NCI-H345 (cell line): ENCODE data around the gene SLC35F3.
"Not testable (repeated sequence)": the region's sequence is repeated elsewhere in the genome, so short reads cannot be mapped to it uniquely, and the experiment has no call there.

Source experiments
- DNase-seq: peaks from one replicate; lab custom pipeline; 2025; lab: John Stamatoyannopoulos, UW

Gene SLC35F3

DNA sequence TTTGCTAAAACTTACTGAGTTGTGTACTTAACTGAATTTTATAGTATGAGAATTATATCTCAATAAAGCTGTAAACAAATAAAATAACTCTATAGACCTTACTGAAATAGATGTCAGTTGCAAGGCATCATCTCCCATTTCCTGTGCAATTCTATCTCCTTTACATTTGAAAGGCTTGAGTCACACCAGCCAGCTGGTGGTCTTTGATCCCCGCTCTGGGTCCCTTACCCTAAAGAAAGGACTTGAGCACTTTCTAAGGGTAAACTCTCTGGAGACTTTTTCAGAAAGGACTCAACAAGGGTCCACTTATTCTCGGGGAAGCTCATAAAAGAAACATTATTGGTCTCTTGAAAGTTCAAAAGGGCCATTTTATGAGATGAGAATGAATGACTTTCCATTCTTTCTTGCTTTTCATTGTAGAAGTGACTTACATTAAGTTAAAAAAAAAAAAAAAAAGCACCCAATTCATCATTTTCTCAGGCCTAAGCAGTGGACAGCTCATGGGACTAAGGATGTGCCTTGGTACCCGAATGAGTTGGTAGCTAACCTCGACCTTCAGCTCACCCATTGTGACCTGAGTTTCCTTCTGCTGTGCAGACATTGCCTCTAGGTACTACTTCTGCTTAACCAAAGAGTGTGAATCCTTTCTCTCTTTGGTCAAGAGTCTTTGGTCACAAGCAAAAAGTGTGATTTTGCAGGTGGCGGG is 321.8 kb downstream of the SLC35F3 start:
- DNase-seq = no peak

DNA sequence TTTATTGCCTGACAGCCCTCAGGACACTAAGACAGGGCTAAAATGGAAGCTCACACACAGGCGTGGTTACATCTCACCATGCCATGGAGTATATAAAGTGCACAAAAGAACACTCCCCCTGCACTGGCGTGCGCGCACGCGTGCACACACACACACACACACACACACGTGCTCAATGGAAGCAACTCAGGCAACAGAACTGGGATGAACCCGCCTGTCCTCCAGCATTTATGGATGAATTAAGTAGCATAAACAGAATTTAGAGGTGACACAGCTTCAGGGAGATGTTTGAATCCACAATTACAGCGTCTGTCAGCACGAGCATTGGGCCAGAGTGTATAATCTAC is 322.3 kb downstream of the SLC35F3 start:
- no peak for DNase-seq

DNA sequence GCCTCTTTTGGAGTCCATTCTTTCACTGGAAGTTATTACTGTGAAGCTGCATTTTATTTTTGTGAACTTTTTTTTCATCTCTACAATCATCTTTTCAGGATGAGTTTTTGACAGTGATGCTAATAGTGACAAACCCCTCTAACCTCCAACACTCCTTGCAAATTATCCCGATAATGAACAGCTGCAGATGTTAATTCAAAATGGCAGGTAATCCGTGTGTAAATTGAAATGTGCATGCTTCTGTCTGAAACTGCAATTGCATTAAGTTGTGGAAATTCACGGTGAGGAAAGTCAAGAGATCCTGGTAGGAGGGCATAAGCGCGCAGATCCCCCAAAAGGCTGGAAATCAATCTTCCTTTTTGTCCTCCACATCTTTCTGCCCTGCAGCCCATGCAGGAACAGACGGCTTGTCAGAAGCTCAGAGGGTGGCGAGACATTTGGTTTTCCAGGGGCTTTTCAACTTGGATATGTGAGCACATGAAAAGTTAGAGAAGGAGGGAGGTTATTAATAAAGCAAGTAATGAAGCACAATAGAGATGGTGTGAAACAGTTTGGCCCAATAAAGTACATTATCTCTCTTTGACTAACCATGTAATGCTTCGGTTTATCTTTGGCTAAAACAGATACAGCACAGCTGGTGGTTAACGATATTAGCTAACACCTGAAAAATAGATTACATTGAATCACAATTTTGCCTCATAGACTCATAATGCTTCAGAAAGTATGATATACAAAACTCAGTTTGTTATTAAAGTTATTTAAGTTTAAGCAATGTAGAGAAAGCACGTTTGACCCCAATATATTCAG is 325.3 kb downstream of the SLC35F3 start:
- no peak for DNase-seq

DNA sequence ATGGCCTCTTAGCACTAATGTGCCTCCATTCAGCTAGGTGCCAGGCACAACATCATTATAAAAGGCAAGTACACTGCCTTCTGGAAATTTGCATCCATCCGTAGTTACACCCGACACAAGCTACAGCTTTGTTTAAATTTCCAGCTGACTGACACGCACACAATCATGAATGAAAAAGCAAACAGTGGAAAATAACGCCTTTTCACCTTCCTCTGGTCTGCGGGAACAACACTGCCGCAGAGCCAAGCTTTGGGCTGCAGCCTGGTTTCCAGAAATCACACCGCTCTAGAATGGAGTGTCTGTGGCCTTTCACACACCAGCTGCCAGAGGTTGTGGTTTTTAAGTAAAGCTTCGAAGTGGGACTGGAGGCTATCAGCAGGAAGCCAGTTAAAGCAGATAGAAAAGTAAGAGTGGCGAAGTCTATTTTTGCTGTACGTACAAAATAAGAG is 326.0 kb downstream of the SLC35F3 start:
- DNase-seq = peak; percentile 93

DNA sequence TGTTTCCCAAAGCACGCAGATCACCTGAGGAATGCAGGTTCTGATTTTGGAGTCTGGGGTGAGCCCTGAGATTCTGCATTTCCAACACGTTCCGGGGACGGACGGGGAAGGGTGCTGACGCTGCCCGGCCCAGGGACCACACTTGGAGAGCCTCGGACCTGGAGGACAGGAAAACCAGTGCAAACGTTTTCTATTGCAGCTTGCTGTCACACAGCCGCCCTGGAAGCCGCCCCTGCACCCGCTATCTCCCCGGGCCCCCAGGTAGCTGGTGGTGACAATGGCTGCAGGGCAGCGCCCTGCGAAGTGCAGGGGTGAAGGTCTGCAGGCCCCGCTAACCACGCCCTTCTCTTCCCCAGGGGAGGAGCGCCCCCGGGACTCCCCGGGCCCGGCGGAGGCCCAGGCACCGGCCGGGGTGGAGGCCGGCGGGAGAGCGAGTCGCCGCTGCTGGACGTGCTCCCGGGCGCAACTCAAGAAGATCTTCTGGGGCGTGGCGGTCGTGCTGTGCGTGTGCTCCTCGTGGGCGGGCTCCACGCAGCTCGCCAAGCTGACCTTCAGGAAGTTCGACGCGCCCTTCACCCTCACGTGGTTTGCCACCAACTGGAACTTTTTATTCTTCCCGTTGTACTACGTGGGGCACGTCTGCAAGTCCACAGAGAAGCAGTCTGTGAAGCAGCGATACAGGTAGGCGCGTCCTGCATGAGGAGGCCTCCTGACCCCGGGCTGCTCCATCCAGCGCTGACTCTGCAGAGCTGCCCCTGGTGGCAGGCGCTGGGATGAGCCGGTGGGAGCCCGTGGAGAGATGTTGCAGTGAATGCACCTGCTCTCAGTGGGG is 326.8 kb downstream of the SLC35F3 start:
- DNase-seq = no peak

DNA sequence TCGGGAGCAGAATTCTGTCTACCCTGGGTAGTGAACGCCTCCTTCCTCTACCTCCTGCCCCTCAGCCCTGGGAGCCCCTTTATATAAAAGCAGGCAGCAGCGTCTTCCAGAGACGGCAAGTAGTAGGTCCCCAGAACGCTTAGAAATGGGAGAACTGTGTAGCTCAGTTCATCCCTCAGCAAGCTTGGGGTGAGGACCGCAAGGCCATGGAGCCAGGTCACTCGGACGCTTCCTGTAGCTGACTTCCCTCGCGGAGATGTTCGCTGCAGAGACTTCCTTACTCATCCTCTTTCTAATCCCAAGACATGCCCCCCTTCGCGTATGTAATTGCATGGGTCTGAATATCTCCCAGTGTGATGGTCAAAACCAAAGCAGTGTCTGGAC is 327.4 kb downstream of the SLC35F3 start:
- DNase-seq = no peak

DNA sequence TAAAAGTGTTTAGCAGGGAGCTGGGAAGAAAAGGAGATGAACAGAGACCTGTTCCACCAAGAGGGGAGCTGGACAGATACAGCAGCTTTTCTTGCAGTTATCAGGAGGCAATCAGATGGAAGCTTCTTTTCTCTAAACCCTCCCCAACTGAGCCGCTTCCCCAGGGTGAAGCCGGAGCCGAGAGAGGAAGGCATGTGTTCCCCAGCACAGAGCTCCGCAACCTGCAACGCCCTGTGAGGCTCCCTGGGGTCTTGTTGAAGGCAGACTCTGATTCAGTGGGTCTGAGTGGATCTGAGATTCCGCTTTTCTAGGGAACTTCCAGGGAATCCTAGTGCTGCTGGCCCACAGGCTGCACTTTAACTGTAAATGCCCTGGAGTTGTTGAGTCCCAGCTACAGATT is 329.7 kb downstream of the SLC35F3 start:
- DNase-seq = no peak

DNA sequence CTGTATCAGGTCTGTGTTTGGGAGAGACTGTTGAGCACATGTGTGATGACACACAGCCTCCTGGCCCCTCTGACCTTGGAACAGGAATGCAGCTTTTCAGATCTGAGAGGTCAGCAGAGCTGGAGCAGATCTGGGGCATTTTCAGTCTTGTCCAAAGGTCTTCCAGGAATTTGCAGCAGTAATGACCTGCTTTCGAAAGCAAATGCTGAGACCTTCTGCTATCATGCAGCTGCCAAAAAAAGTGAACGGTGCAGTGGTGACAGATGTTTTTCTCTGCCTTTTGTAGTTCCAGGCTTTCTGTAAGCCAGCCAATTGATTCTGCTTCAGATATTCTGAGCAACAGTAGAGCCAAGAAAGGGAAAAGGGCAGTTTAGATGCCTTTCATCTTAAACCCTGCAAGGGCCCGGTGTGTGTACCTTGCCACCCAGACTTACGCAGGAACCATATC is 331.0 kb downstream of the SLC35F3 start:
- no peak for DNase-seq

DNA sequence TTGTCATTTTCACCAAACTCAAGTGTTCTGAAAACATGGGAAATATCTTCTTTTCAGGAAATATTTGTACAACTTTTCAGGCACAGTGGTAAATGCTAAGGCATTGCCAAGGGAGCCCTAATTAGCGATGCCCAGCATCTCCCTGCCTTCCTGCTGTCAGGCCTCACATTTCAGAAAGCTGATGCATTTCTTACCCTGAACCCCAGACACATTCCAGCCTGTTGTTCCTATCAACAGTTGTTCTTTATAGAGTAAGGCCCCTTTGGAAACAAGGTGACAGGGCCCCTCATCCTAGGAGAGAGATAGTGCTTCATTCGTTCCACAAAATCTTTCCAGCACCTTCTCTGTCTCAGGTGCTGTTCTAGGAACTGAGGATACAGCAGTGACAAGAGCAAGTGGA is 332.9 kb downstream of the SLC35F3 start:
- no peak for DNase-seq

DNA sequence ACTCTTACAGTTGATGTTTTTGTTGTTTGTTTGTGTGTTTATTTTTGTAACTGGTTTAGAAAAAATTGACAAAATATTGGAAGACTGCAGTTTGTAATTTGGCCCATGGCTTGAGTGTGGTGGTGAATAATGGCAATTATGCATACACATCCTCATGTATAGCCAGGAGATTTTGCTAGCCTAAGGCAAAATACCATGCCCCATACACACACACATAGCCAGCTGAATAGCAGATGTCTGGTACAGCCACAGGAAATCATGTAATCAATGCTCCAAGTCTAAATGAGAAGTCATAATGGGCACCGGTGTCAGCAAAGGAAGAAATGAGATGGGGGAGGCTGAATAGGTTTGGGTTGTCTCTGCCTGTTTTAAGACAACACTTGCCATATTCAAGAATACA is 333.6 kb downstream of the SLC35F3 start:
- no peak for DNase-seq

DNA sequence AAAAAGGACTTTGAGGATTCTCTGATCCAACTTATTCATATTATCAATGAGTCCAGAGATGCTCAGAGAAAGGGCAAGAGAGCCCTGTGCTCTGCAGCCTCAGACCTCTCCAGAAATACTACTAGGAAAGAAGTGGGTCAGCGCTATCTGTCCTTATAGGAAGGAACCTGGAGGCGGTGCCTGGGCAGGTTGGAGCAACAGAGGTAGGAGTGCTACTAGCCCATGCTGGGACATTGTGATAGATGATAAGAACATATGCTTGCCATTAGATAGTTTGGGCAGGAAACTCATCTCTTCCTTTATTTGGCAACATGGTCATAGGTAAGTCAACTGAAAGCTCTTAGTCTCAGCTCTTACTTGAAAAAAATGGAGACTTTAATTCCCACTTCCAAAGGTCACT is 335.0 kb downstream of the SLC35F3 start:
- DNase-seq = no peak

DNA sequence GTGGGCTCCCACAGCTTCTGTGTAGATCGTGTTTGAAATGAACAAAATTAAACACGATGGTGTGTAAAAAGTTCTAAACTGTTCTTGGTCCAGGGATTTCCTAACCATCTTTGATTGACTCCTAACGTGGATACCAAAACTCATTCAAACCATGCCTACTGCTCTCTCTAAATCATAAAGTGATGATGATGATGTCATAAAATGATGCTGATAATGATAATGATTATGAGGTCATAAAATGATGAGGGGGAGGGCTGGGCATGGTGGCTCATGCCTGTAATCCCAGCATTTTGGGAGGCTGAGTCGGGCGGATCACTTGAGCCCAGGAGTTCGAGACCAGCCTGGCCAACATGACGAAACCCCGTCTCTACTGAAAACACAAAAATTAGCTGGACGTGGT is 335.5 kb downstream of the SLC35F3 start:
- no peak for DNase-seq

DNA sequence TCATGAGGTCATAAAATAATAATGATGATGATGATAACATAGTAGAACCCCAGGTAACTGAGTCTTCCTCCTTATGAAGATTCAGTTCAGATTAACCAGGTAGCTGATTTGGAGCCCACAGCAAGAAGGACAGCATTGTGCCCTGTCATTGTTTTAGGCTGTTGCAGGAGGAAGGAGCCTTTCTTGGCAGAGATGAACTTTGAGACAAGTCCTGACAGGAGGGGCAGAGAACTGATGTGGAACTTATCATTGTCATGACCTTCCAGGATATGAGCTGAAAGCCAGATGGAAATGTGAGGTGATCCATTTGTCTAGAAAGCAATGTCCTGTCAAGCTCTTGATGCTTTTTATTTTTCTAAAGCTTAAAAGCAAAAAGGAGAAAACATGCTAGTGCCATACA is 336.2 kb downstream of the SLC35F3 start:
- DNase-seq = no peak

DNA sequence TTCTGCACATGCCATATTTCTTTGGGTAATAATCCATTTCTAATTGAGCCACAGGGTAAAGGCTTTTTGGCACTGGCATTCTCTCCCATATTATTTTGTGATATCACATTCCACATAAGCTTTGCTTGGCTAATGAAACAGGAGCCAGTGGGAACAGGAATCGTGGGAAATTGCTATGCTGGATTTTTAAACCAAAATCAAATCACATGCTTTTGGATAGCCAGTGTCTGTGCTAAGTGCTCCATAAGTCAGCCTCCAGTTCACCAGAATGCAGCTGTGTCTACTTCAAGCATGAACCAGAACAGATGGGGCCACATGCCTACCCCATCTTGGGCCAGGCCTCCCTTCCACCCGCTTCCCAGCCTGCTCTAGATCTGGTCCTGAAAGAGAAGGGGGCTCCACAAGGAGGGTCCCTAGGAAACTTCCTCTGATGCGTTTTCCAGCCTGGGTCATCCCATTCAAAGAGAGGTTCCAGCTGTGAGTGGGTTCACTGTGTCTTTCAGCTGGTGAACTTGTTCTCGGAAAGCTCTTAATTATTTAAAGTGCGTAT is 337.5 kb downstream of the SLC35F3 start:
- no peak for DNase-seq

DNA sequence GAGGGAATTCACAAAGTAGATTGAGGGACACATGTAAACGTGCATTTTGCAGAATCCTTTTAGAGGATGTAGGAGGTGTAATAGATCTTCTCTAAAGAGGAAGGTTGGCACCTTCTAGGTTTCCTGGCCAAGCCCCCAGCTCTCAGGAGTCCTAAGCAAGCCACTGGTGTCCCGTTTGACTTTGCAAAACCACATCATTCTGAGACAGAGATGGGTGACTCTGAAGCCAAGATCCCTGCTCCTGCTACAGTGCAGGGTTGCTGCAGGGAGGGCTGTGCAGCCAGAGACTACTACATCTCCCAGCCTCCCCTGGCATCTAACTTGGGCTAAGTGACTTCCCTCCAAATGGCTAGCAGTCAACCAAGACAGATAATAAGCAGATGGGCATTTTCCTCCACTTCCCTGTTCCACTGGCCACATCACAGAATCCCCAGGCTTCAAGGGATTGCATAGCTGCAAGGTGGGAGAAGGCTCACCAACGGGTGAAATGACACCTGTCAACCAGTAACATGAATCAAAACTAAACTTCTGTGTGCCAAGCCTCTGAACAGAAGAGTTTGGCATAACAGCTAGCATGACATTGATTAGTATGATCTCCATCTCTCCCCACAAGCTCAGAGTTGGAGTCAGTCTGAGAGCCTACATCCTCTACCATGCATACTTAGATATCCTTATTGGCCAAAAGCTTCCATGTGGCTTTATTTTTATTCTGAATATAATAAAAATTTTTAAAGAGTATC is 339.2 kb downstream of the SLC35F3 start:
- no peak for DNase-seq

DNA sequence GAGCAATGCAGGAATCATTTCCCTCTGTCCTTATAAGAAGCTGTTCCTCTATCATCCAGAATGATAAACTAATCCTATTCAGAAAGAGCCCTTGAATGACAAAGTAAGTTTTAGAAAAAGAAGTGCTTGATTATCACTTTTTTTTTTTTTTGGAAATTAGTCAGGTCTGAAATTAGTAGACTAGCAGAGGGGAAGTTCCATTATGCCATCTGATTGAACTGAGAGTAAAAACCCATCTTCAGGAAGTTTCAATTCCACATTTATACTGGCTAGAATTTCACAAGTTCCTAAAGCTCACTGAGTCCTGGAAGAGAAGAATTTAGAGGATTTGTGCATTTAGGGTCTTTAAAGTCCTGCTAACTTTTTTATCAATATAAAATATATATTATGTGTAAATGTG is 340.0 kb downstream of the SLC35F3 start:
- DNase-seq = no peak

DNA sequence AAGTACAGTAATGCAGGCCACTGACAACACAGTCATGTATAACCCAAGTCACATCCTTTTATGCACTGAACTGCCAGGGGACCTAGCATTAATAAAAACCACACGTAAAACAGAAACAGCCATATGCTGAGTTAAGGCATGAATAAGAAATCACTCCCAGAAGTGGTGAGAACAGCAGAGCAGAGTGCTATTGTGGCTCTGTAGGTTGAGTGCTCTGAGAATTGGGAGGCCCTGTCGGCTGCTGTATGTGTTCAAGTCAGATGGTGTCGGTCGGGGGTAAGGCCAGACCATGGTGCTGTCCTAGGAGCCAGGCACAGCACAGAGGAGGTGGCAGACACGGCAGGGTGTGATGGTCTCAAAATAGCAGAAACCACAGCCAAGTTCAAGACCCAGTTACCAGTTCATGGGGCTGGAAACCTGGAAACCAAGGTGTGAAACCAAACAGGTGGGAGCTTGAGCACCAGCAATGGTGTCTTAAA is 342.2 kb downstream of the SLC35F3 start:
- no peak for DNase-seq

DNA sequence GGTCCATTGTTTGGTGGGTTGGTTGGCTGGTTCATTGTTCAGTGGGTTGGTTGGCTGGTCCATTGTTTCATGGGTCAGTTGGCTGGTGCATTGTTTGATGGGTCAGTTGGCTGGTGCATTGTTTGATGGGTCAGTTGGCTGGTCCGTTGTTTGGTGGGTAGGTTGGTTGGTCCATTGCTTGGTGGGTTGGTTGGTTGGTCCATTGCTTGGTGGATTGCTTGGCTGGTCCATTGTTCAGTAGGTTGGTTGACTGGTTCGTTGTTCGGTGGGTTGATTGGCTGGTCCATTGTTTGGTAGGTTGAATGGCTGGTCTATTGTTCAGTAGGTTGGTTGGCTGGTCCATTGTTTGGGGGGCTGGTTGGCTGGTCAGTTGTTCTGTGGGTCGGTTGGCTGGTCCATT is 343.3 kb downstream of the SLC35F3 start:
- not testable (repeated sequence) for DNase-seq

DNA sequence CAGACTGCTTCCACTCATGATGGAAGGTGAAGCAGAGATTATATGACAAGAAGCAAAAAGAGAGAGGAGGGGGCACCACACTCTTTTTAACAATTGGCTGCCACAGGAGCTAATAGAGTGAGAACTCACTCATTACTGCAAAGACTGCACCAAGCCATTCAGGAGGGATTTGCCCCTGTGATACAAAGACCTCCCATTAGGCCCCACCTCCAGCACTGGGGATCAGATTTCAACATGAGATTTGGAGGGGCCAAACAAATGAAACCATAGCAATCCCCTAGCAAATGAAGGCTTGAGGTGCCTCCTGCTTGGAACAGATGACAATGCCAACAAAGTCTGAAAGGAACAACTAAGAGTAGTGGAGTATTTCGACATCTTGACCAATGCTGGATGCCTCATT is 346.3 kb downstream of the SLC35F3 start:
- no peak for DNase-seq

DNA sequence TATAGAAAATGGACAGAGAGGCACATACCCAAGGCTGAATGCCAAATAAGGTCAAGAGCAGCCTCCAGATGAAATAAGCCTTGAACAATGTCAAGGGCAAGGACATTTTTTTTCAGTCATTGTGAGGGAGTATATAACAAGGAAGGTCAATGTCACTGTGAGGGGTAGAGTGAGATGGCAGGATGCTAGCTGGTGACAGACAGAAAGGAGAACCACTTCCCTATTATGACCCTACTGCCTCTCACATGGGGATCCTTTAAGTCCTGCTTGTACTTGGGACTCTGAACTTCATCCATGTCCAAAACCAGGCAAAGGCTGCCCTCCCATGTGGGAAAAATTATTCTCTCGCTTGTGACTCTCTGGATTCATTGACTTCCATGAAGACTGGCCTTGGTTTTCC is 349.3 kb downstream of the SLC35F3 start:
- no peak for DNase-seq

DNA sequence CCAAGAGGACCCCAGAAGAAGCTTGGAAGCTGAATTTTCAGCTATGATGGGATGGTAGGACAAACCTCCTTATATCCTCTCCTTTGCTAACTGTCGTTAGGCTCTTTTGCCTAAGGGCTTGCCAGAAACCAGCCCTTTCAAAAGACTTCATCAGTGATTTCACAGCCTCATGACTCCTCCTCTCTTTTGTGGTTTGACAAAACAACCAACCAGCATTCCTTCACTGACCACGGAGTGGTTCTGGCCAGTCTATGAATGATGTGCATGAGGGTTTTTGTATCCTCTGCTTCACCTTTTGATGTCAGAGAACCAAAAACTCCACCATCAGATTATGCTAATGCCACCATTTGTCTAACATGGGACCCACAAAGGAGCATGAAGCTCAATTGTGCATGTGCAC is 351.9 kb downstream of the SLC35F3 start:
- no peak for DNase-seq

DNA sequence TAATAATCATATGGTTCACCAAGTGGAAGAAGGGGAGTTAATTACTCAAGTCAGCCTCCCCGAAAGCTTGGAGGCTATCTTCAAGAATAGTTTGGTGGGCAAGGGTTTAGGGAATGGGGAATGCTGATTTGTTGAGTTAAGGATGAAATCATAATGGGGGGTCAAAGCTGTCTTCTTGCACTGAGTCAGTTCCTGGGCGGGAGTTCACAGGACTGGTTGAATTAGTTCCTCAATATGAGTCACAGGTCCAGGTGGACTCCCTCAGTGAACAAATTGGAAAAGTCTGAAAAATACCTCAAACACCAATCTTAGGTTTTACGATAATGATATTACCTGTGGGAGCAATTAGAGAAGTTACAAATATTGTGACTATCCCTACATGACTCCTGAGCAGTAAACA is 353.6 kb downstream of the SLC35F3 start:
- no peak for DNase-seq
